C1 segment of cervical spinal cord (tissue), 14 donors: ENCODE measurements around the gene ZBTB5.
"Not testable (repeated sequence)": the region's sequence is repeated elsewhere in the genome, so short reads cannot be mapped to it uniquely, and the experiment has no call there.

Source experiments
- DNase-seq, 14 donors: peaks; one replicate each; lab custom pipeline; 2025; lab: John Stamatoyannopoulos, UW

Gene ZBTB5

GRCh38 chr9:37486616-37487548 lies 21.6 kb upstream of the ZBTB5 start:
- DNase-seq = peak in 9 of 14 donors; percentile 7 to 70 (median 28)

DNA sequence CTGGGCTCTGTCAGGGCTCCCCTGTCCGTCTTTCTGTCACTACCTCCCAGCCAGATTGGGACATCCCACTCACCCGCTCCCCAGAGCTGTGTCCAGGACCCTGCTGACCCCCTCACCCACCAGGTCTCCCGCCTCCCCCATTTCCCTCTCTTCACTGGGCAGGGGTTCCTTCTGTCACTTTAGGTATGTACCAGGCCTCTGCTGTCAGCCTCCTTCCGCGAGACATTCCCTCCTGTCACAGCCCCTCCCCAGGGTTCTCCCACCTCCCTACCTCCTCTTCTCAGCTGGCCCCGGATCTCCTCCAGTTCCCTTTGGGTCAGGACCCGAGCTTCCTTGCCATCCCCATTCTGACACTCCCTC lies 21.0 kb upstream of the ZBTB5 start:
- DNase-seq = peak in 1 of 14 donors; percentile 19

GRCh38 chr9:37485389-37486255 lies 20.4 kb upstream of the ZBTB5 start, which contains the start of gene POLR1E:
Gene POLR1E, plus strand, starts transcription at chr9:37485948. Its CDS starts 100 bp downstream, at chr9:37486048.
- peak in 13 of 14 donors; percentile 50 to 94 (median 82) for DNase-seq

GRCh38 chr9:37480759-37481158 lies 15.5 kb upstream of the ZBTB5 start:
- DNase-seq = no peak

GRCh38 chr9:37477987-37478619 lies 12.9 kb upstream of the ZBTB5 start:
- DNase-seq = not testable (repeated sequence)

GRCh38 chr9:37477443-37477842 lies 12.2 kb upstream of the ZBTB5 start:
- not testable (repeated sequence) for DNase-seq

- DNase-seq = no peak
Observed at GRCh38 chr9:37476930-37477329, 11.7 kb upstream of the ZBTB5 start.

GRCh38 chr9:37474438-37474837 lies 9.2 kb upstream of the ZBTB5 start:
- no peak for DNase-seq

- DNase-seq = not testable (repeated sequence)
Observed at GRCh38 chr9:37473982-37474381, 8.7 kb upstream of the ZBTB5 start.

DNA sequence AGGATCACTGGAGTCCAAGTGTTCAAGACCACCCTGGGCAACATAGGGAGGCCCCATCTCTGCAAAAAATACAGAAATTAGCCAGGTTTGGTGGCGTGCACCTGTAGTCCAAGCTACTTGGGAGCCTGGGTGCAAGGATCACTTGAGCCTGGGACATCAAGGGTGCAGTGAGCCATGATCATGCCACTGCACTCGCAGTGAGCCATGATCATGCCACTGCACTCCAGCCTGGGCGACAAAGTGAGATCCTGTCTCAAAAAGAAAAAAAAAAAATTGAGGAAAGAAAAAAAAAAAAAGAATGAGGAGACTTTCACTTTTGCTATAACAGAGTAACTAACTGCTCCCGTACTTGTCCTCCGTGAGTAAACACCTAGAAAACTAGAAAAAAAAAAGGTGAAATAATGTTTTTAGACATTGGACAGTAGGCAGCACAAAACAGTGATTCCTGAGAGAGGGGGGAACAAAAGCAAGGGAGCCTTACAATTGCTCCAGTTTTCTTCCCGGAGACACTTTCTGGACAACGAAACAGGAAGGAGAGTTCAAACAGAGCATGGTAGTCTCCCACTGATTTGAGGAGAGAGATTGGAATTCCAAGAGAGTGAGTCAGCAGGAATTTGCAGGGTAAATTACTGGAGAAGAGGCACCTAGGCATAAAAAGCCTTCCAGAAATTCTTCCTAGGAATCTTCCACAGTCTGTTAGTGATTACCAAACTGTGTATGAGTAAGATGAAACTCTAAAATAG lies 6.9 kb upstream of the ZBTB5 start:
- no peak for DNase-seq

GRCh38 chr9:37468620-37469019 lies 3.4 kb upstream of the ZBTB5 start:
- DNase-seq = no peak

DNA sequence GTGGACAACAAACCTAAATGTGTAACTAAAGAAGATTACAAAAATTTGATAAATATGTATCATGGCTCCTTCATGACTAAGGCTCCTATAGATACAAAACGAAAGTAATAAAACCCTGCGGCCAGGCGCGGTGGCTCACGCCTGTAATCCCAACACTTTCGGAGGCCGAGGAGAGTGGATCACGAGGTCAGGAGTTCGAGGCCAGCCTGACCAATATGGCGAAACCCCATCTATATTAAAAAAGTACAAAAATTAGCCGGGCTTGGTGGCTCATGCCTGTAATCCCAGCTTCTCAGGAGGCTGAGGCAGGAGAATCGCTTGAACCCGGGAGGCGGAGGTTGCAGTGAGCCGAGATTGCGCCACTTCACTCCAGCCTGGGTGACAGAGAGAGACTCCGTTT lies 2.3 kb upstream of the ZBTB5 start:
- not testable (repeated sequence) for DNase-seq

DNA sequence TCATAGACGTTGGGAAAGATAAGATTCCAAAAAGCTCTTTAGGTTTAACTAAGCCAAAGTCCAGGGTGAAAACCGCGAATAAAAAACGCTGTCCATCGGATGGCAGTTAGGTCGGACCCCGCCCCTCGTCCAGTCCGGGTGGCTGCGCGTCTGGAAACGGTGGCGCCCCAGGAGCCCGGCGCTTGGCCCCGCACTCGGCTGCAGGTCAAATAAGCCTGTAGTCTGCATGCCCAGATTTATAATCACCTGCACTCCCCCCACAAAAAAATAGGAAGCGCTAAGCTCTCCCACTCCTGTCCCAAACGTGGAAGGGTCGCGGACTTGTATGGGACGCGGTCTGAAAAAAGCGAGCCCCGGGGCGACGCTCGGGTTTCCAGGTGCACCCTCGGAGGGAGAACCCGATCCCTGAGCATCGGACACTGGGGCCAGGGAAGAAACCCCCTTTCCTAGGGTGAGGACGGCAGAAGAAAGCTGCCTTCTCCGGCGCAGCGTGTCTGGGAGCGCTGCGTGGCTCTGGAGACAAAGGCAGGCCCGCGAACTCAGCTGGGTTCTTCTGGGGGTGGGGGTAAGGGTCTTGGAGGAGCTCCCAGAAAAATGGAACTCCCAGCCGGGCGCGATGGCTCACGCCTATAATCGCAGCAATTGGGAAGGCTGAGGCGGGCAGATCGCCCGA lies 923 bp upstream of the ZBTB5 start:
- DNase-seq = peak in 12 of 14 donors; percentile 31 to 67 (median 52)

DNA sequence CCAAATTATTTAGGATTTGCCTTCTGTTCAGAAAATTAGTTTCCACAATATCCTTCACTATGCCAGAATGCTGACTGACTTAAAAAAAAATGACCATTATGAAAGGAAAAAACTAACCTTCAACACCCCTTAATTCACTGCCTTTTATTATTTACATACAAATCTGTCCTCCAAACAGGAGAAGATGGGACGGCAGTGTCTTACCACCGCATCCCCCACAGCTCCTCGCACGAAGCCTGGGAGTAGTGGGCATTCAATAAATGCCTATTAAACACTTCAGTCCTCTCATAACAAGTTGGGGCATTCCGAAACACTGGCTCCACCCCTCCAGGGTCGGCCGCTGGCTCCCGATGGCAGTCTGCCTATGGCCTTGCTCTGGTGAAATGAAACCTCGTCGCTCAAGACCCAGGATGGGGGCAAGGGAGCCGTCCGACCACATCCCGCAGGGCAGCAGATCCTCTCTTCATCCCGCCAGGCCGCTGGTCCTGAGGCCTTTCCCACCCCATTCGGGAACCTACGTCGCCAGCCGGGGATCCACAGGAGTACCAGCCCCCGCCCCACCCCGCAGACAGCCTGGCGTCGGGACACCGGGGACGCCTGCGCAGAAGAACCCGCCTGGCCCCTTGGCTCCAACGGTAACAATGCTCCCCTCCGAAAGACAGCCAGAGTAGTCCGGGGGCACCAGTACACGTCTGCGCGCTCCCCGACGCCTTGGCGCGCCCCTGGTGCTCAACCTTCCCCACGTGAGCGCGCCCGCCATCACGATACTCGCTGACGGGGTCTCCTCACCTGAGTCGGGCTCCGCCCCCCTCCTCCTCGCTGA lies 613 bp downstream of the ZBTB5 start:
- DNase-seq = peak in 10 of 14 donors; percentile 62 to 91 (median 85)

DNA sequence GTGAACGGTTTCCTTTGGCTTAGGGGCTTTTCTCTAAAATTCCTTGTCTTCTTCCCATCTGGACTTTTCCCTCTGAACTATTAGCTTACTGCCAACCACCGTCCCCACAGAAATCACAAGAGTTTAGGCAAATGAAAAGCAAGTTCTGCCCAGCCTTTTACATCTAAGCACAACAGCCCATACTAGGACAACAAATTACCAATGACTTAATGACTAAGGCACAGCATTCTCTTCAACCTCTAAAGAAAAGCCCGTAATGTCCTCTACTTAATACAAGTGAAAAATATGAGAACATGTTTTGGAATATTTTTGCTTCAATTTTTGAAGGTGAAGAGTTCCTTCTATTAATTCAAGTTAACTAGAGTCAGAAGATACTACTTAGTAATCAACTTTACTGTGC lies 1.2 kb downstream of the ZBTB5 start:
- no peak for DNase-seq

- no peak for DNase-seq
Observed at GRCh38 chr9:37456817-37457216, 8.4 kb downstream of the ZBTB5 start.

DNA sequence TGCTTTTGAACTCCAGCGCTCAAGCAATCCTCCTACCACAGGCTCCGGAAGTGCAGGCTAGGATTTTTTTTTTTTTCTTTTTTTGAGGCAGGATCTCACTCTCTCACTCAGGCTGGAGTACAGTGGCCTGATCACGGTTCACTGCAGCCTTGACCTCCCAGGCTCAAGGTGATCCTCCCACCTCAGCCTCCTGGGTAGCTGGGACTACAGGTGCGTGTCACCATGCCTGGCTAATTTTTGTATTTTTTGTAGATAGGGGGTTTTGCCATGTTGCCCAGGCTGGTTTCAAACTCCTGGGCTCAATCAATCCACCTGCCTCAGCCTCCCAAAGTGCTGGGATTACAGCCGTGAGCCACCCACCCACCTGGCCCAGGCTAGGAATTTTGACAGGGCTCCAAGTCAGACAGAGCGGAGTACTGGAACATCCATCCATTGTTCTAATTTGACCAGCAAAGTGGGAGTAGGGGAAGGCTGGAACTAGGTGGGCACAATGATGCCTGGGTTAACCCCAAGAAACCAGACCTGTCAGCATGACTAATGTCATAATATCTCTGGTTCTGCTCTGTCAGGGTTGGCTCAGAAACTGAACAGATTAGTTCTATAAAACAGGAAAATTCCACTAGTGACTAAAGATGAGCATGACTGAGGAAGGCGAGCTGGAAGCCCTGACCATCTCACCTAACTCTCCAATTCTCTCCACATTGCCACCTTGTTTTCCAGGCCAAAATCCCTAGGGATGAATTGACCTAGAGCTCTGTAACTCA lies 9.2 kb downstream of the ZBTB5 start:
- no peak for DNase-seq

DNA sequence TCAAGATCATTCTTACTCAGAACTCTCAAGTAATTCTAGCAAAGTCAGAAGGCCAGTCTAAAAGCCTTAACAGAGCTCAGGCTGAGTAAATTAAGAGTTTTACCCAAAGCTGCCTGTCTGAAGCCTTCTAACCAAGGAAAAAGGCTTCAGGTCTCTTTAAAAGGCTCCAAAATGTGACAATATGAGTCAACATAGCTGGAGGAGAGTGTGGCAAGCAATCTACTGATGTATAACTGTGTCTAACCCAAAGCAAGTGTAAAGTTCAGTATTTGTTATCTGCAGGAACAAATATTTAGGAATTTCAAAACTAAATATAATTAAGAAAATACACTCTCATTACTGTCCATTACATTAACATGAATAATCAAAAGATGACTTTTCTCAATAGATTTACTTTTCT lies 11.0 kb downstream of the ZBTB5 start:
- no peak for DNase-seq

GRCh38 chr9:37453827-37454226 lies 11.4 kb downstream of the ZBTB5 start:
- no peak for DNase-seq
